GM12801 (cell line): Measurements from ENCODE around the gene SSH2.

ENCODE experiments used
- TF ChIP-seq, protein P1 (sequence below): IDR thresholded peaks from one replicate; pipeline ENCODE4 v1.5.1; 2011; ENCODE audit warnings: control low read depth; ENCODE audit not compliant: insufficient read length; ENCODE audit errors: extremely low read depth

The SSH2 gene

DNA sequence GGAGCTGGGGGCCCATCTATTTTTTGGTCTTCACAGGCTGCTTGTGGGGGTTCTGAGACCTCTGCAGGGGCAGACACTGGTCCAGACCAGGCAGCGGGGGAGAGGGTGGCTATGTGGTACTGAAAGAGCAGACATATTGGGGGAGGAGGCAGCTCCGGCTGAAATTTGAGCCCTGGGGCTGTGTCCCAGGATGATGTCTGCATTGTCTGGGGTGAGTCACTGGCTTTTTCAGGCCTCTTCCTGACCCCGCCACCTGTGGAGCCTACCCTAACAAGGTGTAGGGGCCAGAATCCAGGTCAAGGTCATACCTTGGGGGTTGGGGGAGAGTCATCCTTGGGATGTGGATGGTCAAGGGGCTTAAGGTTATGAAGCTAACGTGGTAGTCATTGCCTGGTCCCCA, 309.8 kb downstream of the SSH2 start:
- TF ChIP-seq, protein P1, sequence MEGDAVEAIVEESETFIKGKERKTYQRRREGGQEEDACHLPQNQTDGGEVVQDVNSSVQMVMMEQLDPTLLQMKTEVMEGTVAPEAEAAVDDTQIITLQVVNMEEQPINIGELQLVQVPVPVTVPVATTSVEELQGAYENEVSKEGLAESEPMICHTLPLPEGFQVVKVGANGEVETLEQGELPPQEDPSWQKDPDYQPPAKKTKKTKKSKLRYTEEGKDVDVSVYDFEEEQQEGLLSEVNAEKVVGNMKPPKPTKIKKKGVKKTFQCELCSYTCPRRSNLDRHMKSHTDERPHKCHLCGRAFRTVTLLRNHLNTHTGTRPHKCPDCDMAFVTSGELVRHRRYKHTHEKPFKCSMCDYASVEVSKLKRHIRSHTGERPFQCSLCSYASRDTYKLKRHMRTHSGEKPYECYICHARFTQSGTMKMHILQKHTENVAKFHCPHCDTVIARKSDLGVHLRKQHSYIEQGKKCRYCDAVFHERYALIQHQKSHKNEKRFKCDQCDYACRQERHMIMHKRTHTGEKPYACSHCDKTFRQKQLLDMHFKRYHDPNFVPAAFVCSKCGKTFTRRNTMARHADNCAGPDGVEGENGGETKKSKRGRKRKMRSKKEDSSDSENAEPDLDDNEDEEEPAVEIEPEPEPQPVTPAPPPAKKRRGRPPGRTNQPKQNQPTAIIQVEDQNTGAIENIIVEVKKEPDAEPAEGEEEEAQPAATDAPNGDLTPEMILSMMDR, result no peak

DNA sequence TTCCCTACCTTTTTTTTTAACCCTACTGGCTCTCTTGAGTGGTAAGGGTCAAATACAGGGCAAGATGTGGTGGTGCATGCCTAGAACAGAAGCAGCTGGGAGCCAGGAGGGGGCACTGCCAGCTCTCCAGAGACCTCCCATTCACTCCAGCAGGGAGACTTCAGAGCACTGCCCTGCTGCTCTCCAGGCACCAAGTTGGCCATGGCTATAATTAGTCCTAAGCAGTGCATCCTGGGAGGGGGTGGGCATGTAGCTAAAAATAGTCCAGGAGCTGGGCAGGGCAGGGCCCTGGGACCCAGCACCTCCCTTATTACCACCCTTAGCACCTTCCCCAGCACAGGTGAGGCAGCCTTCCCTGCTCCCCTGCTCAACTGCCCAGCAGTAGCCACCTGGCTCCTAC, 310.8 kb downstream of the SSH2 start:
- TF ChIP-seq, protein P1, result no peak

DNA sequence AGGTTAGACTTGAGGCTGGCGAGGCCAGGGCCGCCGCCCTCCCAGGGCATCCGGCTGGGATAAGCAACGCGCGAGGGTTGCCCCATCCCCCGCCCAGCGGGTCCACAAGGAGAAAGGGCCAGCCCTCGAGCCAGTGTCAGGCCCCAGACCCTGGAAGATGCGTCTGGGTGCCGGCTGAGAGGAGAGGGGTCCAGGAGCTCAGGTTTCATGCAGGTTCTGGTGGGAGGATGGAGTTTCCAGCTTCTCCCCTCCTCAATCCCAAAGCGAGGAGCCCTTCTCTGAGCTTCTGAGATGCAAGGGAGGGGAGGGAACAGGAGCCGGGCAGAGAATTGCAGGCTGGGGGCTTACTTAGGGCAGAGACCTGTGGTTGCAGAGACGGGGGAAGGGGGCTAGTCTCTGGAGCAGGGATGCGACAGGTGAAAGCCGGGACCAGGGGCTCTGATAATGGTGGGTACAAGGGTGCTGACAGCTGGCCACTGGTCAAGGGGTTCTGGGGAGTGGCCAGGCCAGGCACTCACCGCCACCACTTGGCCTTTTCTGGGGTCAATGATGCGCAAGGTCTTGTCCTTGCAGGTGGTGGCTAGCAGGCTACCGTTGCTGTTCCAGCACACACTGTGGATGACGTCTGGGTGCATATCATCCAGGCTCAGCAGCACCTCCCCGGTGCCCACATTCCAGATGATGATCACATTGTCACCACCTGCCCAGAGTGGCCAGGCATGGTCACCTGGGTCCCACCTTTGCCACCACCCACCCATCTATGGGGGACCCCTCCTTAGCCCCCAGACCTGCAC, 311.6 kb downstream of the SSH2 start:
- TF ChIP-seq, protein P1, result no peak

DNA sequence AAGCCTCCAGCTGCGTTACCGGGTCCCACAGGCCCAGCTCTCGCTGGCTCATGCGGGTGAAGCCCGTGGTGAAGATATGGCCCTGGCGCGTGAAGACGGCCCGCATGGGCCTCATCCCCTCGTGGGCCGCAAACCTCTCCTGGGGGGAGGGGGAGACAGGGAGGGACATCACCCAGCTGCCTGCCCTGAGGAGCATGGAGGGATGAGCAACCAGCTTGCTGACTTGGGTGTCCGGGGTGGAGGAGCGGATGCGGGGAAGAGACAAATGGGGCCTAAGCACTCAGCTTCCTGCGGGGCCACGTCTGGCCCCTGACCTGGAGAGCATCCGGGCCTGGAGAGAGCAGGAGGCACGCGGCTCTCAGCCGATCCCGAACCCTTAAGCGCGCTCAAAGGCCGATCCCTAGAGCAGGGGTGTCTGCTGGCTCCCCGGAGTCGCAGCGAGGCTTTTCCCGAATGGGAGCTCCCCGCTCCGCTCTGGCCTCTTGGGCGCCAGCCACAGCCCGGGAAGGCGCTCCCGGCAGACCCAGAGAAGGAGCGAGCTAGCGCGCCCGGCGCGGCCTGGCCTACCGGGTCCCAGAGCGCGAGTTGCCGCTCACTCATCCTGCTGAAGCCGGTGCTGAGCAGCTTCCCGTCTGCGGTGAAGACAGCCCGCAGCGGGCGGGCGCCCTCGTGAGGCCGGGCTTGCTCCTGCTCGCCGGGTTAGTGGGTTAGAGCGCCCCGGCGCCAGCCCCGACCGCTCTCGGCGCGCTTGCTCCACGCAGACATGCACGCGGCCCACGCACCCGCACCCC, 312.4 kb downstream of the SSH2 start:
- TF ChIP-seq, protein P1, result no peak

DNA sequence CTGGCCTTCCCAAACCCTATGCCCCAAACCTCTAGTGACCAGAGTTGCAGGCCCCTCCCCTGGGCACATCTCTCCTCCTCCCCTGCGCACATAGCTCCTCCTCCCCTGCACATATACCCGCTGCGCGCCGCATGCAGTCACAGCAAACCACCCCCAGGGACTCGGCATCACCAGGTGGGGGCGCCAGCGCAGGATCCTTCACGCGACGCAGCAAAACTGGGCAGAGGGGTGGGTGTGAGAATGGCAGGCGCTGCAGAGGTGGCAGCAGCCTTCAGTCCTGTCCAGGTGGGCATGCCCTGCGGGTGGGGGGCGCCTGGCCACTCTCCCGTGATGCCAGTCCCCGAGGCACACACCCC, 312.9 kb downstream of the SSH2 start:
- TF ChIP-seq, protein P1, result no peak

DNA sequence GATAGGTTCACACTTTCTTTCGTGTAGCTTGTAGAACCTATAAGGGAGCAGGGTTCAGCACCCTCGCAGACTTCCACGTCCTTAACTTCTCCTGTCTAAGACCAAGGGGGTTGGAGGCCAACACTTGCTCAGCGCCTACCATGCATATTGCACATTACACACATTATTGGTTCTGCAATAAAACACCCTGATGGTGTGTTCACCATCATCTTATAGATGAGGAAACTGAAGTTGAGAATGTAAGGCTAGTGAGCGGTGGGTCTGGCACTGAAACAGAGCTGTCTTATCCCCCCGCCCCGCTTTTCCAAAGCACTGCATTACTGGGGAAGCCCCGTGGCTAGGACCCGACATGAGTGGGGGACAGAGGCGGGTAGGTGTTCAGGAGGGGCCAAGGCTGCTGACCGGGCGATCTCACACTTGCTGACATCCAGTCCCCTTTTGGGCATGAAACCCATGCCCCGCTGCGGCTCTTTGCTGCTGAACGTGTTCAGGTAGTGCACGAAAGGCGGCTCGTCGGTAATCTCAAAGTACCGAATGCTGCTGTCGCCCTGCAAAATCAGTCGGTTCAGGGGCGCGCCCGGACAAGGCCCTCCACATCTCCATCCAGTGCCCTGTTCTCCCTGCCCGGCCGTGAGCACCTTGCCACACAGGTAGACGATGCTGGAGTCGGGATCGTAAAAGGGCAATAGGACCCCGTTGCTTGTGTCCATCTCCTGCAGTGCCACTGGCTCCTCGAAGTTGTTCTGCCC, 313.6 kb downstream of the SSH2 start:
- TF ChIP-seq, protein P1, result no peak

DNA sequence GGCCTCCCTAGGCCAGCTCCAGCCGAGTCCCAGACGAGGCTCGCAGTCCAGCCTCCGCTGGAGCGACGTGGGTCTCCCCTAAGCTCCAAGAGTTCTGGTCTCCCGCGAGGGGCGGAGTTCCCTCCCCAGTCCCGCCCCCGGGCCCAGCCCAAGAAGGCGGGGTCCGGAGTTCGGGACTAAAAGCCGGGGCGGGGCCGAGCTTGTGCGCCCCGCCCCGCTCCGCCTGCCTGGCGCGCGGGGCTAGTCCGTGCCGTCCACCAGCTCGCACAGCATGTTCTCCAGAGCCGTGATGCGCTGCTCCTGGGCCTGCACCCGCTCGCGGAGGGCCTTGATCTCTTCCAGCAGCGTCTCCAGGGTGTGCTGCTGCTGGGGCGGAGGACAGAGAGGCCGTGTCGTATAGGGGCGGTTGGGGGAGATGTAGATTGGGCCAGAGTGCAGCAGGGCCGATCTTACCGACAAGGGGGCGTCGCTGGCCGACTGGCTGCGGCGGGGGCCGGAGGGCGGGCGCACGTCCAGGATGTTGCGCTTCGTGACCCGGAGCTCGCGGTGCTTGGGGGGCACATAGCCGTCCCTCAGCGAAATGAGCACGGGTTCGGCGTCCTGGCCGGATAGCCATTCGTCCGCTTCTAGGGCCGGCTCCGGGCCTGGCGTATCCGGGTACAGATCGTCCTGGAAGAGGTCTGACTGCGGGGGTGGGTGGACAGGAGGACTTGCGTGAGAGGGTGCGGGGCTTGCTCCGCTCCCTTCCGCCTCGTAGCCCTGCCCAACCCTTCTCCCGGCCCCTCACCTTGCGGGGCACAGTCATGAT, 314.3 kb downstream of the SSH2 start:
- TF ChIP-seq, protein P1, result no peak
